Erythroblast (primary cell): ENCODE measurements around the gene SHFL.

Experiments used
- GATA1 ChIP-seq: IDR thresholded peaks from 2 replicates; pipeline ENCODE4 v1.6.1; 2011; ENCODE audit warnings: low read depth, mild to moderate bottlenecking, control low read depth, low read length, moderate library complexity
- POLR2A ChIP-seq: IDR thresholded peaks from 2 replicates; pipeline ENCODE4 v1.6.1; 2011; ENCODE audit warnings: mild to moderate bottlenecking, low read length

GRCh38 chr19:10095948-10096614, 10.0 kb downstream of the SHFL start:
- peak; percentile 71 for TF ChIP-seq POLR2A
- TF ChIP-seq GATA1 = no peak
